GM12878 (cell line): Measurements from ENCODE around the gene GNB5. TPM values are rescaled to one million over a fixed set of nuclear protein-coding genes. Genes with fewer than 3 reads are reported as not detected.

Experiments used
- ATF7 ChIP-seq: fragments of 450-650 bp; IDR thresholded peaks from 2 replicates; pipeline ENCODE4 v1.6.1; 2016; ENCODE audit warnings: low read depth, mild to moderate bottlenecking
- BHLHE40 ChIP-seq, 2 experiments: fragments of 450-650 bp in 1 of 2; IDR thresholded peaks; 2 replicates each; pipeline ENCODE4 v1.6.1; 2011 to 2017; ENCODE audit warnings: low read depth in 2 of 2, borderline replicate concordance in 1 of 2, improper control_type of control experiment in 1 of 2, low read length in 1 of 2, mild to moderate bottlenecking in 1 of 2
- EGR1 ChIP-seq, 2 experiments: IDR thresholded peaks; 1 replicate in 1 of 2; 2 replicates in 1 of 2; pipeline ENCODE4 v1.6.1; 2011 to 2012; ENCODE audit warnings: low read depth in 2 of 2, low read length in 2 of 2, borderline replicate concordance in 1 of 2, mild to moderate bottlenecking in 1 of 2, moderate library complexity in 1 of 2
- EP300 ChIP-seq, 2 experiments: fragments of 150-350 bp in 1 of 2; IDR thresholded peaks; 2 replicates each; pipeline ENCODE4 v1.6.1; 2011 to 2012; ENCODE audit warnings: low read depth in 2 of 2, low read length in 2 of 2, borderline replicate concordance in 1 of 2, improper control_type of control experiment in 1 of 2, inconsistent platforms in 1 of 2; ENCODE audit not compliant: control insufficient read depth in 1 of 2
- ESRRA ChIP-seq: IDR thresholded peaks from 2 replicates; pipeline ENCODE4 v1.6.1; 2012; ENCODE audit warnings: mild to moderate bottlenecking, low read length, improper control_type of control experiment
- MLLT1 ChIP-seq: fragments of 450-650 bp; IDR thresholded peaks from 2 replicates; pipeline ENCODE4 v1.6.1; 2016; ENCODE audit warnings: mild to moderate bottlenecking
- NFIC ChIP-seq: IDR thresholded peaks from 2 replicates; pipeline ENCODE4 v1.6.1; 2012; ENCODE audit warnings: low read depth, mild to moderate bottlenecking, inconsistent platforms, low read length, moderate library complexity
- NR2C1 ChIP-seq: fragments of 450-650 bp; IDR thresholded peaks from 2 replicates; pipeline ENCODE4 v1.6.1; 2017; ENCODE audit warnings: antibody characterized with exemption, mild to moderate bottlenecking, moderate library complexity
- ZNF24 ChIP-seq: fragments of 450-650 bp; IDR thresholded peaks from 2 replicates; pipeline ENCODE4 v1.6.1; 2017; ENCODE audit warnings: antibody characterized with exemption, mild to moderate bottlenecking
- ZSCAN29 ChIP-seq: fragments of 450-650 bp; IDR thresholded peaks from 2 replicates; pipeline ENCODE4 v1.6.1; 2017; ENCODE audit warnings: mild to moderate bottlenecking, moderate library complexity
- polyA plus RNA-seq, 11 experiments: library from polyadenylated mRNA; depleted of rRNA in 4 of 11; unstranded in 6 of 11; stranded (reverse) in 5 of 11; fragments of >200 nt; fragmentation: Nextera tagmentation in 4 of 11; fragmentation: Illumina TruSeq in 1 of 11; extraction: Ambion mirVana in 4 of 11; extraction: Trizol in 1 of 11; gene quantifications; 1 replicate in 1 of 11; 2 replicates in 10 of 11; pipeline versions ENCODE4 v1.2.1 to v1.2.3, GENCODE V29; 2011 to 2016; ENCODE audit warnings: inconsistent platforms in 2 of 11, missing spikeins in 2 of 11, low read depth in 1 of 11
- total RNA-seq, 4 experiments: library from RNA; depleted of rRNA in 3 of 4; stranded (reverse); fragments of >200 nt in 3 of 4; fragmentation: Illumina TruSeq in 1 of 4; extraction: Trizol in 1 of 4; gene quantifications; 2 replicates each; pipeline versions ENCODE4 v1.2.1 to v1.2.3, GENCODE V29; 2013 to 2021
- TF ChIP-seq, protein P1 (sequence below): fragments of 450-650 bp; conservative IDR thresholded peaks from 2 replicates; pipeline ENCODE4 v1.6.1; 2017; ENCODE audit warnings: mild to moderate bottlenecking, moderate library complexity
- TF ChIP-seq, protein P2 (sequence below): fragments of 450-650 bp; IDR thresholded peaks from 2 replicates; pipeline ENCODE4 v1.6.1; 2017; ENCODE audit warnings: mild to moderate bottlenecking, low read depth, inconsistent platforms; ENCODE audit not compliant: poor library complexity, severe bottlenecking
- TF ChIP-seq, protein P3 (sequence below): fragments of 450-650 bp; formaldehyde crosslinking; IDR thresholded peaks from 2 replicates; pipeline ENCODE4 v1.5.0; 2022; ENCODE audit warnings: mild to moderate bottlenecking, missing genetic modification characterization
- TF ChIP-seq, protein P4 (sequence below): fragments of 450-650 bp; IDR thresholded peaks from 2 replicates; pipeline ENCODE4 v1.6.1; 2017; ENCODE audit warnings: mild to moderate bottlenecking, moderate library complexity

Gene GNB5
- total and polyA plus RNA-seq, 10 of the 15 experiments (the other 5 are each of a cell fraction or from before 2014, with no cell fraction given): 2.4 to 25.9 (median 15.2) TPM

- TF ChIP-seq MLLT1 (0 out of 2 replicates have a peak, but pooled peaks have one; percentile 63), ESRRA (peak; percentile 98), NR2C1 (no peak), EP300 (IDR thresholded peaks at IDR 0.05; ENCODE audit: borderline replicate concordance in 1 of 2, control insufficient read depth in 1 of 2, low read depth in 2 of 2, low read length in 2 of 2) (peak in 1 of 2 experiments; percentile 27; a peak in 1 of 4 replicates), BHLHE40 (IDR thresholded peaks at IDR 0.05; ENCODE audit: borderline replicate concordance in 1 of 2, low read depth in 2 of 2, low read length in 1 of 2) (no peak), ATF7 (peak; percentile 15; the same call in 1 of the 2 replicates), NFIC (no peak), ZNF24 (no peak), EGR1 (IDR thresholded peaks at IDR 0.05; ENCODE audit: borderline replicate concordance in 1 of 2, low read depth in 2 of 2, low read length in 2 of 2) (peak in 1 of 2 experiments; percentile 3; a peak in 1 of 3 replicates), ZSCAN29 (0 out of 2 replicates have a peak, but pooled peaks have one; percentile 36)
- TF ChIP-seq, protein P1, sequence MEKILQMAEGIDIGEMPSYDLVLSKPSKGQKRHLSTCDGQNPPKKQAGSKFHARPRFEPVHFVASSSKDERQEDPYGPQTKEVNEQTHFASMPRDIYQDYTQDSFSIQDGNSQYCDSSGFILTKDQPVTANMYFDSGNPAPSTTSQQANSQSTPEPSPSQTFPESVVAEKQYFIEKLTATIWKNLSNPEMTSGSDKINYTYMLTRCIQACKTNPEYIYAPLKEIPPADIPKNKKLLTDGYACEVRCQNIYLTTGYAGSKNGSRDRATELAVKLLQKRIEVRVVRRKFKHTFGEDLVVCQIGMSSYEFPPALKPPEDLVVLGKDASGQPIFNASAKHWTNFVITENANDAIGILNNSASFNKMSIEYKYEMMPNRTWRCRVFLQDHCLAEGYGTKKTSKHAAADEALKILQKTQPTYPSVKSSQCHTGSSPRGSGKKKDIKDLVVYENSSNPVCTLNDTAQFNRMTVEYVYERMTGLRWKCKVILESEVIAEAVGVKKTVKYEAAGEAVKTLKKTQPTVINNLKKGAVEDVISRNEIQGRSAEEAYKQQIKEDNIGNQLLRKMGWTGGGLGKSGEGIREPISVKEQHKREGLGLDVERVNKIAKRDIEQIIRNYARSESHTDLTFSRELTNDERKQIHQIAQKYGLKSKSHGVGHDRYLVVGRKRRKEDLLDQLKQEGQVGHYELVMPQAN: no peak
- TF ChIP-seq, protein P2, sequence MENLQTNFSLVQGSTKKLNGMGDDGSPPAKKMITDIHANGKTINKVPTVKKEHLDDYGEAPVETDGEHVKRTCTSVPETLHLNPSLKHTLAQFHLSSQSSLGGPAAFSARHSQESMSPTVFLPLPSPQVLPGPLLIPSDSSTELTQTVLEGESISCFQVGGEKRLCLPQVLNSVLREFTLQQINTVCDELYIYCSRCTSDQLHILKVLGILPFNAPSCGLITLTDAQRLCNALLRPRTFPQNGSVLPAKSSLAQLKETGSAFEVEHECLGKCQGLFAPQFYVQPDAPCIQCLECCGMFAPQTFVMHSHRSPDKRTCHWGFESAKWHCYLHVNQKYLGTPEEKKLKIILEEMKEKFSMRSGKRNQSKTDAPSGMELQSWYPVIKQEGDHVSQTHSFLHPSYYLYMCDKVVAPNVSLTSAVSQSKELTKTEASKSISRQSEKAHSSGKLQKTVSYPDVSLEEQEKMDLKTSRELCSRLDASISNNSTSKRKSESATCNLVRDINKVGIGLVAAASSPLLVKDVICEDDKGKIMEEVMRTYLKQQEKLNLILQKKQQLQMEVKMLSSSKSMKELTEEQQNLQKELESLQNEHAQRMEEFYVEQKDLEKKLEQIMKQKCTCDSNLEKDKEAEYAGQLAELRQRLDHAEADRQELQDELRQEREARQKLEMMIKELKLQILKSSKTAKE: no peak
- TF ChIP-seq, protein P3, sequence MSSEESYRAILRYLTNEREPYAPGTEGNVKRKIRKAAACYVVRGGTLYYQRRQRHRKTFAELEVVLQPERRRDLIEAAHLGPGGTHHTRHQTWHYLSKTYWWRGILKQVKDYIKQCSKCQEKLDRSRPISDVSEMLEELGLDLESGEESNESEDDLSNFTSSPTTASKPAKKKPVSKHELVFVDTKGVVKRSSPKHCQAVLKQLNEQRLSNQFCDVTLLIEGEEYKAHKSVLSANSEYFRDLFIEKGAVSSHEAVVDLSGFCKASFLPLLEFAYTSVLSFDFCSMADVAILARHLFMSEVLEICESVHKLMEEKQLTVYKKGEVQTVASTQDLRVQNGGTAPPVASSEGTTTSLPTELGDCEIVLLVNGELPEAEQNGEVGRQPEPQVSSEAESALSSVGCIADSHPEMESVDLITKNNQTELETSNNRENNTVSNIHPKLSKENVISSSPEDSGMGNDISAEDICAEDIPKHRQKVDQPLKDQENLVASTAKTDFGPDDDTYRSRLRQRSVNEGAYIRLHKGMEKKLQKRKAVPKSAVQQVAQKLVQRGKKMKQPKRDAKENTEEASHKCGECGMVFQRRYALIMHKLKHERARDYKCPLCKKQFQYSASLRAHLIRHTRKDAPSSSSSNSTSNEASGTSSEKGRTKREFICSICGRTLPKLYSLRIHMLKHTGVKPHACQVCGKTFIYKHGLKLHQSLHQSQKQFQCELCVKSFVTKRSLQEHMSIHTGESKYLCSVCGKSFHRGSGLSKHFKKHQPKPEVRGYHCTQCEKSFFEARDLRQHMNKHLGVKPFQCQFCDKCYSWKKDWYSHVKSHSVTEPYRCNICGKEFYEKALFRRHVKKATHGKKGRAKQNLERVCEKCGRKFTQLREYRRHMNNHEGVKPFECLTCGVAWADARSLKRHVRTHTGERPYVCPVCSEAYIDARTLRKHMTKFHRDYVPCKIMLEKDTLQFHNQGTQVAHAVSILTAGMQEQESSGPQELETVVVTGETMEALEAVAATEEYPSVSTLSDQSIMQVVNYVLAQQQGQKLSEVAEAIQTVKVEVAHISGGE: no peak
- TF ChIP-seq, protein P4, sequence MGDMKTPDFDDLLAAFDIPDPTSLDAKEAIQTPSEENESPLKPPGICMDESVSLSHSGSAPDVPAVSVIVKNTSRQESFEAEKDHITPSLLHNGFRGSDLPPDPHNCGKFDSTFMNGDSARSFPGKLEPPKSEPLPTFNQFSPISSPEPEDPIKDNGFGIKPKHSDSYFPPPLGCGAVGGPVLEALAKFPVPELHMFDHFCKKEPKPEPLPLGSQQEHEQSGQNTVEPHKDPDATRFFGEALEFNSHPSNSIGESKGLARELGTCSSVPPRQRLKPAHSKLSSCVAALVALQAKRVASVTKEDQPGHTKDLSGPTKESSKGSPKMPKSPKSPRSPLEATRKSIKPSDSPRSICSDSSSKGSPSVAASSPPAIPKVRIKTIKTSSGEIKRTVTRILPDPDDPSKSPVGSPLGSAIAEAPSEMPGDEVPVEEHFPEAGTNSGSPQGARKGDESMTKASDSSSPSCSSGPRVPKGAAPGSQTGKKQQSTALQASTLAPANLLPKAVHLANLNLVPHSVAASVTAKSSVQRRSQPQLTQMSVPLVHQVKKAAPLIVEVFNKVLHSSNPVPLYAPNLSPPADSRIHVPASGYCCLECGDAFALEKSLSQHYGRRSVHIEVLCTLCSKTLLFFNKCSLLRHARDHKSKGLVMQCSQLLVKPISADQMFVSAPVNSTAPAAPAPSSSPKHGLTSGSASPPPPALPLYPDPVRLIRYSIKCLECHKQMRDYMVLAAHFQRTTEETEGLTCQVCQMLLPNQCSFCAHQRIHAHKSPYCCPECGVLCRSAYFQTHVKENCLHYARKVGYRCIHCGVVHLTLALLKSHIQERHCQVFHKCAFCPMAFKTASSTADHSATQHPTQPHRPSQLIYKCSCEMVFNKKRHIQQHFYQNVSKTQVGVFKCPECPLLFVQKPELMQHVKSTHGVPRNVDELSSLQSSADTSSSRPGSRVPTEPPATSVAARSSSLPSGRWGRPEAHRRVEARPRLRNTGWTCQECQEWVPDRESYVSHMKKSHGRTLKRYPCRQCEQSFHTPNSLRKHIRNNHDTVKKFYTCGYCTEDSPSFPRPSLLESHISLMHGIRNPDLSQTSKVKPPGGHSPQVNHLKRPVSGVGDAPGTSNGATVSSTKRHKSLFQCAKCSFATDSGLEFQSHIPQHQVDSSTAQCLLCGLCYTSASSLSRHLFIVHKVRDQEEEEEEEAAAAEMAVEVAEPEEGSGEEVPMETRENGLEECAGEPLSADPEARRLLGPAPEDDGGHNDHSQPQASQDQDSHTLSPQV: no peak
Measured at GRCh38 chr15:52220937-52221660, 29.9 kb upstream of the GNB5 start (continued).
